Measurements from ENCODE around the gene SNX20.

SNX20 gene

GRCh38 chr16:50685462-50686063 is 4.5 kb upstream of the SNX20 start:
- Mint-ChIP-seq H3K4me1 (peaks cover 57% of the 10 kb centered on the region), H3K9me3 (no peaks in the 10 kb centered on the region), H3K4me3 (peak overlapping the region; percentile 58), H3K27ac (ENCODE audit: low read depth) (peak overlapping the region; percentile 89), H3K27me3 (no peaks in the 10 kb centered on the region), H3K36me3 (ENCODE audit: insufficient read depth) (peaks cover 11% of the 10 kb centered on the region)
- no peak for ATAC-seq (replicated peaks; ENCODE audit: extremely low read depth, poor library complexity, severe bottlenecking)
- no peak for DNase-seq (ENCODE audit: low spot score in 2 of 2)

- no peak for DNase-seq (ENCODE audit: low spot score in 2 of 2)
- Mint-ChIP-seq H3K36me3 (ENCODE audit: insufficient read depth) (peaks cover 11% of the 10 kb centered on the region), H3K27ac (ENCODE audit: low read depth) (peak overlapping the region; percentile 89), H3K4me3 (peak overlapping the region; percentile 58), H3K4me1 (peaks cover 61% of the 10 kb centered on the region), H3K9me3 (no peaks in the 10 kb centered on the region), H3K27me3 (no peaks in the 10 kb centered on the region)
- peak; percentile 22 for ATAC-seq (replicated peaks; ENCODE audit: extremely low read depth, poor library complexity, severe bottlenecking)
Observed at GRCh38 chr16:50684823-50685461, 3.8 kb upstream of the SNX20 start.

GRCh38 chr16:50683689-50684374 is 2.7 kb upstream of the SNX20 start:
- DNase-seq (ENCODE audit: low spot score in 2 of 2) (no peak), ATAC-seq (replicated peaks; ENCODE audit: extremely low read depth, poor library complexity, severe bottlenecking) (peak; percentile 52)
- Mint-ChIP-seq H3K4me3 (peak overlapping the region; percentile 58), H3K27me3 (no peaks in the 10 kb centered on the region), H3K4me1 (peaks cover 69% of the 10 kb centered on the region), H3K36me3 (ENCODE audit: insufficient read depth) (peaks cover 10% of the 10 kb centered on the region), H3K27ac (ENCODE audit: low read depth) (peak overlapping the region; percentile 89), H3K9me3 (no peaks in the 10 kb centered on the region)

- DNase-seq (ENCODE audit: low spot score in 2 of 2) (no peak), ATAC-seq (replicated peaks; ENCODE audit: extremely low read depth, poor library complexity, severe bottlenecking) (no peak)
- no peaks in the 10 kb centered on the region for H3K27me3 Mint-ChIP-seq
- H3K36me3 Mint-ChIP-seq (ENCODE audit: insufficient read depth) = peaks cover 28% of the 10 kb centered on the region
- peak overlapping the region; percentile 99 for H3K27ac Mint-ChIP-seq (ENCODE audit: low read depth)
- H3K4me3 Mint-ChIP-seq = peak overlapping the region; percentile 90
- no peaks in the 10 kb centered on the region for H3K9me3 Mint-ChIP-seq
- peaks cover 81% of the 10 kb centered on the region for H3K4me1 Mint-ChIP-seq
Observed at GRCh38 chr16:50680556-50680893, 587 bp downstream of the SNX20 start.

GRCh38 chr16:50679676-50680555 is 1.2 kb downstream of the SNX20 start:
- Mint-ChIP-seq H3K27ac (ENCODE audit: low read depth) (peak overlapping the region; percentile 99), H3K4me1 (peaks cover 75% of the 10 kb centered on the region), H3K36me3 (ENCODE audit: insufficient read depth) (peaks cover 33% of the 10 kb centered on the region), H3K4me3 (peak overlapping the region; percentile 90), H3K9me3 (no peaks in the 10 kb centered on the region), H3K27me3 (no peaks in the 10 kb centered on the region)
- ATAC-seq (replicated peaks; ENCODE audit: extremely low read depth, poor library complexity, severe bottlenecking) (no peak), DNase-seq (ENCODE audit: low spot score in 2 of 2) (no peak)

GRCh38 chr16:50679266-50679665 is 1.8 kb downstream of the SNX20 start:
- DNase-seq (ENCODE audit: low spot score in 2 of 2) = no peak
- Mint-ChIP-seq H3K27ac (ENCODE audit: low read depth) (peak overlapping the region; percentile 99), H3K9me3 (no peaks in the 10 kb centered on the region), H3K4me3 (peak overlapping the region; percentile 90), H3K4me1 (peaks cover 68% of the 10 kb centered on the region), H3K27me3 (no peaks in the 10 kb centered on the region), H3K36me3 (ENCODE audit: insufficient read depth) (peaks cover 40% of the 10 kb centered on the region)
- no peak for ATAC-seq (replicated peaks; ENCODE audit: extremely low read depth, poor library complexity, severe bottlenecking)

GRCh38 chr16:50678531-50678930 is 2.6 kb downstream of the SNX20 start:
- no peaks in the 10 kb centered on the region for H3K27me3 Mint-ChIP-seq
- peaks cover 41% of the 10 kb centered on the region for H3K36me3 Mint-ChIP-seq (ENCODE audit: insufficient read depth)
- no peak for DNase-seq (ENCODE audit: low spot score in 2 of 2)
- ATAC-seq (replicated peaks; ENCODE audit: extremely low read depth, poor library complexity, severe bottlenecking) = no peak
- peaks cover 61% of the 10 kb centered on the region for H3K4me1 Mint-ChIP-seq
- no peaks in the 10 kb centered on the region for H3K9me3 Mint-ChIP-seq
- H3K4me3 Mint-ChIP-seq = peak overlapping the region; percentile 90
- peak overlapping the region; percentile 99 for H3K27ac Mint-ChIP-seq (ENCODE audit: low read depth)

GRCh38 chr16:50677351-50677750 is 3.8 kb downstream of the SNX20 start:
- Mint-ChIP-seq H3K36me3 (ENCODE audit: insufficient read depth) (peaks cover 52% of the 10 kb centered on the region), H3K27ac (ENCODE audit: low read depth) (peak overlapping the region; percentile 82)

GRCh38 chr16:50676684-50677225 is 4.4 kb downstream of the SNX20 start:
- Mint-ChIP-seq H3K36me3 (ENCODE audit: insufficient read depth) (peaks cover 58% of the 10 kb centered on the region), H3K9me3 (no peaks in the 10 kb centered on the region), H3K4me1 (peaks cover 45% of the 10 kb centered on the region), H3K27ac (ENCODE audit: low read depth) (peak overlapping the region; percentile 82), H3K4me3 (no peak overlapping the region), H3K27me3 (no peaks in the 10 kb centered on the region)
- DNase-seq (ENCODE audit: low spot score in 2 of 2) (no peak), ATAC-seq (replicated peaks; ENCODE audit: extremely low read depth, poor library complexity, severe bottlenecking) (no peak)

More at GRCh38 chr16:50677351-50677750, 3.8 kb downstream of the SNX20 start:
- Mint-ChIP-seq H3K4me1 (peaks cover 51% of the 10 kb centered on the region), H3K27me3 (no peaks in the 10 kb centered on the region), H3K4me3 (peak overlapping the region; percentile 90), H3K9me3 (no peaks in the 10 kb centered on the region)
- no peak for DNase-seq (ENCODE audit: low spot score in 2 of 2)
- no peak for ATAC-seq (replicated peaks; ENCODE audit: extremely low read depth, poor library complexity, severe bottlenecking)

GRCh38 chr16:50675686-50676610 is 5.2 kb downstream of the SNX20 start:
- Mint-ChIP-seq H3K27ac (ENCODE audit: low read depth) (peak overlapping the region; percentile 82), H3K27me3 (no peaks in the 10 kb centered on the region), H3K9me3 (no peaks in the 10 kb centered on the region), H3K4me3 (no peak overlapping the region), H3K4me1 (peaks cover 43% of the 10 kb centered on the region), H3K36me3 (ENCODE audit: insufficient read depth) (peaks cover 62% of the 10 kb centered on the region)
- no peak for DNase-seq (ENCODE audit: low spot score in 2 of 2)
- no peak for ATAC-seq (replicated peaks; ENCODE audit: extremely low read depth, poor library complexity, severe bottlenecking)

GRCh38 chr16:50674831-50675230 is 6.3 kb downstream of the SNX20 start:
- H3K4me1 Mint-ChIP-seq = peaks cover 37% of the 10 kb centered on the region
- no peak overlapping the region for H3K27ac Mint-ChIP-seq (ENCODE audit: low read depth)
- no peak for ATAC-seq (replicated peaks; ENCODE audit: extremely low read depth, poor library complexity, severe bottlenecking)

More at GRCh38 chr16:50674831-50675230, 6.3 kb downstream of the SNX20 start:
- no peak for DNase-seq (ENCODE audit: low spot score in 2 of 2)
- H3K36me3 Mint-ChIP-seq (ENCODE audit: insufficient read depth) = peaks cover 65% of the 10 kb centered on the region
- no peaks in the 10 kb centered on the region for H3K27me3 Mint-ChIP-seq
- no peak overlapping the region for H3K4me3 Mint-ChIP-seq
- no peaks in the 10 kb centered on the region for H3K9me3 Mint-ChIP-seq

All from central memory CD8-positive, alpha-beta T cell (primary cell).